DOHH2 (cell line): ENCODE data around the gene MEGF11.

Experiments
- EZH2phosphoT487 ChIP-seq: fragments of 200-600 bp; sonication (generic); IDR thresholded peaks from 2 replicates; pipeline ENCODE4 v1.6.1; 2017; ENCODE audit warnings: borderline replicate concordance, mild to moderate bottlenecking, antibody characterized with exemption, low read length, moderate library complexity, mixed read lengths
- TF ChIP-seq, protein P1 (sequence below): fragments of 200-600 bp; sonication (generic); IDR thresholded peaks from one replicate; pipeline ENCODE4 v1.5.1; 2014; ENCODE audit warnings: antibody characterized with exemption, mild to moderate bottlenecking, low read depth, low read length; ENCODE audit not compliant: poor library complexity, severe bottlenecking

DNA sequence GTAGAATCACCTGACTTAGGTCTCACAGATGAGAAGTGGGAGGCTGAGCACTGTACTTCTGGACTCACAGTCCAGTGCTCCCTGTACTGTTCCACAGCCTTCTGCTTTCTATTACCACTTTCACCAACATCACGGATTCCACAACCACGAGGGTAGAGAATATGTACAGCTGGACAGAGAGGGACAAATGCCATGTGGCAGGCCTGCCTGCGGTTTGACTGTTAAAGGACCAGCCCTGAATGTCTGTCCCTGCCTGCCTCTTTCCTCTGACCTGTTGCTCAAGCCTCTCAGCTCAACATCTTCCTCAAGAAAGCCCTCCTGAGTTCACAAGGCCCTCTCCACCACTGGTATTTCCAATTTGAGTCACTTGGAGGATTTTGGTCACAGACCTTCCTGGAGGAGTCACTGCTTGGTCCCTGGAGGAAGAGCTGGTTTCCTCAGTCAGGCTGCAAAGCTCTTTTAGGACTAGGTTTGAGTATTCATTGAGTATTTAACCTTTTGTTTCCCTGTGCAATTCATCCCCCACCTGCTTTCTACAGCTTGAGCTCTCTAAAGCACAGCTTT lies 335.1 kb downstream of the MEGF11 start:
- TF ChIP-seq, protein P1, sequence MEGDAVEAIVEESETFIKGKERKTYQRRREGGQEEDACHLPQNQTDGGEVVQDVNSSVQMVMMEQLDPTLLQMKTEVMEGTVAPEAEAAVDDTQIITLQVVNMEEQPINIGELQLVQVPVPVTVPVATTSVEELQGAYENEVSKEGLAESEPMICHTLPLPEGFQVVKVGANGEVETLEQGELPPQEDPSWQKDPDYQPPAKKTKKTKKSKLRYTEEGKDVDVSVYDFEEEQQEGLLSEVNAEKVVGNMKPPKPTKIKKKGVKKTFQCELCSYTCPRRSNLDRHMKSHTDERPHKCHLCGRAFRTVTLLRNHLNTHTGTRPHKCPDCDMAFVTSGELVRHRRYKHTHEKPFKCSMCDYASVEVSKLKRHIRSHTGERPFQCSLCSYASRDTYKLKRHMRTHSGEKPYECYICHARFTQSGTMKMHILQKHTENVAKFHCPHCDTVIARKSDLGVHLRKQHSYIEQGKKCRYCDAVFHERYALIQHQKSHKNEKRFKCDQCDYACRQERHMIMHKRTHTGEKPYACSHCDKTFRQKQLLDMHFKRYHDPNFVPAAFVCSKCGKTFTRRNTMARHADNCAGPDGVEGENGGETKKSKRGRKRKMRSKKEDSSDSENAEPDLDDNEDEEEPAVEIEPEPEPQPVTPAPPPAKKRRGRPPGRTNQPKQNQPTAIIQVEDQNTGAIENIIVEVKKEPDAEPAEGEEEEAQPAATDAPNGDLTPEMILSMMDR, result no peak
- TF ChIP-seq EZH2phosphoT487, result no peak
